Midbrain (tissue), 1 donor: ENCODE results near the gene GHRH.
A peak's percentile ranks its signal among the peaks of the same experiment; 100 is the strongest.

Experiments used
- DNase-seq: peaks from one replicate; lab custom pipeline; 2025; lab: John Stamatoyannopoulos, UW

Gene GHRH, protein sequence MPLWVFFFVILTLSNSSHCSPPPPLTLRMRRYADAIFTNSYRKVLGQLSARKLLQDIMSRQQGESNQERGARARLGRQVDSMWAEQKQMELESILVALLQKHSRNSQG

DNA sequence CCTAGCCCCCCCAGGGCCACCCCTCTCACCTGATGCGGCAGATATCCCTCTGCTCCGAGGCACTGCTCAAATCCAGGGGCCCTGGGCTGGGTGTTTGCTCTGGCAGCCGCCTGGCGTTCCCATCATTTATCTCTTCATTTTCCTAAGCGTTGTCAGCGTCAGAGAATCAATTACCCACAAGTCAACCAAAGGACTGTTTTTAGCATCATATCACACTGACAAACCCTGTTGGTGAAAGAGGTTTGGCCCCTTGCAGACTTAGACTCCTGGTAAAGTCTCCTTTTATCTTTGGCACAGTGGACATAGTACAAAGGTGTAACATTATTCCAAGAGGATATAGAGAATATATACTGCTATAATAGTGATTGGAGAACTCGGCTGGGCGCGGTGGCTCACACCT is at the start of gene GHRH:
TSS of gene GHRH (minus strand) at position 101 of the 400 bp plus-strand sequence. CDS start 4,925 bp downstream, outside the sequence.
- no peak for DNase-seq

DNA sequence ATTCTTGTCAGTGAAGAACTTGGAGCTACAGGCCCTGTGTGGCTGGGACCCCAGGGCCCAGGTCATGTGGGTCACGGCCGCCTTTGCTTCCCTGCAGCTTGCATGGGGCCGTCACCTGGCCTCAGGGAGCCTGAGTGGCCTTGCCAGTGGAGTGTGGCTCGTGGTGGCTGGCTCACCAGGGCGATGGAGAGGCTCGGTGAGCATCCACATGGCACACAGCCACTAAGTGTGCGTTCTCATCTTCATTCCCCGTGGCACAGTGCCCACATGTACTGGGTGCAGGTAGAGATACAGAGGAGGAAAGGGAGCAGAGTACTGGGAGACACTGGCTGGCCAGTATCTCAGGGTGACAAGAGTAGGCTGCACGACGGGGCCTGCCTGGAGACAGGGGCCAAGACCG is 49.3 kb upstream of the GHRH start:
- DNase-seq: no peak

DNA sequence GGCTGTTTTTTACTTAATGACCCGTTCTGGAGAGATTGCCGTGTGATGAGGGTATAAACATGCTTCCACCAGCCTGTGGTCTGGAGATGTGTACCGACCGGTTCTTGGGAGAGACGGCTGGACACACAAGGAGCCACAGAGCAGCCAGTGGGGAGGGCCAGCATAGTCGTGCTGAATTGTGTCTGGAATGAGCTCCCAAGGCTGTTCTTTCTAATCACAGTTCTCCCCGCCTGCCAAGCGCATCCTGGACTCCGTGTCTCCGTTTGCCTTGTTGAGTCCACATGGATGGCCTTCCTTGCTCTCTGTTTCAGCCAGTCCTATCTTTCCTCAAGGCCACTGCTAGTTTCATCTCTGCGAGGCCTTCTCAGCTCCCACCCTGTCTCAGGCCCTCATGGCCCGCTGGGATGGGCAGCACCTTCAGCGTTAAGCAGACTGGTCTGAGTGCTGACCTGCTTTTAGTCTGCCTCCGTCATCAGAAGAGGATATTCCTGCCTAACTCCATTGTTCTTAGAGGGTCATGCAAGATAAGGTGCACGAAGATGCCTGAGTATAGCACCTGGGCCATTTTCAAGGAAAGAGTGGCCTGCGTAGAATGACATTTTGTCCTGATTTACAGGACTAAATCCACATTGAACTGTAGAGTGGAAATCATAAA is 48.4 kb upstream of the GHRH start:
- no peak for DNase-seq

DNA sequence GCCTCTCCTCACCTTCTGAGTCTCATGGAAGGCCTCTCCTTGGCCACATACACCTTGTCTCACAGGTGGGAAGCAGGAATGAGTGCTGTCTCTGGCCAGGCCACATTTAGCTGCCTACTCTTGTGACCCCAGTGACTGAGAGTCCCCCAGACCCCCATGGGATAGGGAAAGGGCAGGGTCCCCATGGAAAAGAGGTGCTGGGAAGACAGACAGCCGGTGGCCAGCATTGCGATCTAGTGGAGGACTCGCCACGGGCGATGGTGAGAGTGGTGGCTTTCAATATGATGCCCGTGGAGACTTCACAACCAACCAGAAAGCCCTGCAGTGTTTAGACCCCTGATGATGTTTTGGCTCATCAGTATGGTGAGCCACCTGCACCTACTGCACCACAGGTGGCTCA is 47.7 kb upstream of the GHRH start:
- DNase-seq: no peak

DNA sequence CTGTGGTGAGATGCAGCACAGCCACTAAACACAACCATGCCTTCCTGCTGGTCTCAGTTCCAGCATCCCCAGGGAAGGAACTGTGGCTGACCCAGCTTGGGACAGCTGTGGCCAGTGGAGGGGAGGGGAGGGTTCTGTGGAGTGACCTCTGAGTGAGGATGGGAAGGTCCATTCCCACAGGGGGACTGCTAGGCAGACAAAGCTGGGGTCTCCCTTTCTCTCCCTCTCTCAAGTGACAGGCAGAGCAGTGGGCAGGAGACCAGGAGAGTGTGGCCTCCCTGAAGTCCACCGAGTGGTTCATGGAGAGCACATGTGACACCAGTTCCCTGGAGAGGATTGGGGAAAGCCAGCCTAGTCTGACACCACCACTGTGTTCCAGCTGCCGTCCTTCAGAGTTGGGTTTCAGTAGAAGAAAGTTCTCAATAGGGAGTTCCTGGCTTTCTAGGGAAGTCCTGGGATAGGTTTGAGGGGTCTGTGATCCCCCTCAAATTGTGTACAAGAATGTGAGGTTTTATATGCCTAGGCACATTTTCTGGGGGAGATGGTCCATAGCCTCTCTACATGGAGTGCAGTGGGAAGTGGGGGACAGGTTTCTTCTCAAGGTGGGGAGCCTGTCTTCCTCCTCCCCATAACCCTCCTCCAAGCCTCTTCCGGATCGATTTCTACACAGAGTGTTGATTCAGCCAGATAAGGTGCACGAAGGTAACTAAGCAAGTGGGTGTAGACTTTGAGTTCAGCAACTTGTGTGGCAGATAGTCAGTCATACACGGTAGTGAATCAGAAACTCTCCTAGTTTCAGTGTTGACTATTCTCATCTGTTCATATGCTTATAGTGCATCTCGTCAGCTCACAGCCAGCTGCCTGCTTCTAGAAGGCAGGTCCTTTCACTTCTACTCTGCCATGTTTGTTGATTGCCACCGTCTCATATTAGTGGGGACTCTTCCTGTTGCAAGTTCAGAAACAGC is 46.8 kb upstream of the GHRH start:
- DNase-seq: no peak

- DNase-seq: no peak
These were observed 44.2 kb upstream of the GHRH start for GRCh38 chr20:37305839-37306238.

- DNase-seq: no peak
These were observed 43.5 kb upstream of the GHRH start for GRCh38 chr20:37305079-37305478.

- DNase-seq: no peak
These were observed 42.0 kb upstream of the GHRH start for GRCh38 chr20:37303637-37304036.

DNA sequence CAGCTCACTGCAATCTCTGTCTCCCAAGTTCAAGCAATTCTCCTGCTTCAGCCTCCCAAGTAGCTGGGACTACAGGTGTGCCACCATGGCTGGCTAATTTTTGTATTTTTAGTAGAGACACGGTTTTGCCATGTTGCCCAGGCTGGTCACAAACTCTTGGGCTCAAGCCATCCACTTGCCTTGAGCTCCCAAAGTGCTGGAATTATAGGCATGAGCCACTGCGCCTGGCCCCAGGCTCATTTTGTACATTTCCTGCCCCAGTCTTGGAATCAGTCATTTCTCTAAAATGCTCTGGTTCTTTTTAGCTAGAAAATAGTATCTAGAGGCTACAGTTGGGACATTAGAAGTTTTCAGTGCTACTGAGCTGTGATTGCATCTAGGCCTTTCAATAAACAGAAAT is 41.4 kb upstream of the GHRH start:
- DNase-seq: no peak

GRCh38 chr20:37301558-37301957 is 39.9 kb upstream of the GHRH start:
- no peak for DNase-seq

DNA sequence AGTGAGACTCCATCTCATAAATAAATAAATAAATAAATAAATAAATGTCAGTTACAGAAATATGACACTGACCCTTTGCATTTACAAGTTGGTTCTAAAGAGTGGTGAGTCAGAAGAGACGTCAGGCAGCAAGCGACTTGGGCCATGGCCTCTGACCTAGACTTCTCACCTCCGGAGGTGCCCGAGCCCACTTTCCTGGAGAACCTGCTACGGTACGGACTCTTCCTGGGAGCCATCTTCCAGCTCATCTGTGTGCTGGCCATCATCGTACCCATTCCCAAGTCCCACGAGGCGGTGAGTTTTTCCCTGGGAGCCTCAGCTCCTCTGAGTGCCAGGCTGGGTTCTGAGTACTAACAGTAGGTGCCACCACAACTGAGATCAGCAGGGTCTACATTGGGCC is 39.5 kb upstream of the GHRH start:
- no peak for DNase-seq

DNA sequence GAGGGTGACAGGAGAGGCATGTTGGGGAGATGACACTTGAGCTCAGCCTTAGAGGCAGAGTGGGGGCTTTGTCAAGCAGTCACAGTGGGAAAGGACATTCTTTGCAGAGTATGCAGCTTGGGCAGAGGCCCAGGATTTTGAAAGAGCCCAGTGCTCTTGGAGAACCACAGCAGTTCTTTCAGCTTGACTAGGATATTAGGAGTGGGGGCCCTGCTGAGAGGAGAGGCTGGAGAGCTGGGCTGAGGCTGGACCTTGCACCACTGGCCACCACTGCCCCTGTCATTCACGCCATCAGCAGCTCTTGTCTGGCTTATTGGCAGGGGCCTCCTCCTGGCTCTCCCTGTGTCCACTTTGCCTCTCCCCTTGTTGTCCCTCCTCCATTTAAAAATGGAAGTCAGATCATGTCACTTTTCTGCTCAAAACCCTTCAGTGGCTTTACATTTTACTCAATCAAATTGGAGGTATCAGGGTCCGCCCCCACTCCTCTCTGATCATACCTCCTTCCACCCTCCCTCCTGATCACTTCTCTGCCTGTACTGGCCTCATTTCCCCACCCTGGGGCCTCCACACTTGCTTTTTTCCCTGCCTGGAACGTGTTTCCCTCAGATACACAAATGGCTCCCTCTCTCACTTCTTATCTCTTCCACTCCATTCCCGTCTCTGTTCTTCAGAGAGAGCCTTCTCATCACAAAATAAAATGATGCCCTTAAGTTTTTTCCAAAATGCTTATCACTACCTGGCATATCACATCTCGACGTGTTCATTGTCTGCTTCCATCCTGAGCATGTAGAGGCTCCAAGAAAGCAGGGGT is 38.3 kb upstream of the GHRH start:
- peak; percentile 26 for DNase-seq

GRCh38 chr20:37298190-37298939 is 36.8 kb upstream of the GHRH start:
- DNase-seq: no peak

GRCh38 chr20:37297066-37297736 is 35.6 kb upstream of the GHRH start:
- no peak for DNase-seq

- no peak for DNase-seq
These were observed 34.8 kb upstream of the GHRH start for GRCh38 chr20:37296371-37296770.

- no peak for DNase-seq
These were observed 34.0 kb upstream of the GHRH start for GRCh38 chr20:37295595-37295994.

DNA sequence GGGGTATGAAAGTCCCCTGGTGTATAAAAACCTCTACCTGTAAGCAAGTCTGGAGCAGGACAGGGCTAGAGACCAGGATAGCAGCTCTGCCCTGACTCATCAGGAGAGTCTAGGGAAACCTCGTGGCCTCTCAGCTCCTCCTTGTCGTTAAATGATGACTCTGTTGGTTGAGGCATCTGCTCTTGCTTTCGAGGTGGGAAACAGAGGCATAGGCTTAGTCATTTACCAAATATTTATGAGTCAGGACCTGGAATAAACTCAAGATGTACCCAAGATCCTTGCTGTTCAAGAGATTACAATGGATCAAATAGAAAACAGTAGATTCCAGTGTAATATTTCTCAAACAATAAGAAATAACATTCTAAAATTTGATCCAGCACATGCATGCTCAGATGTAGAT is 33.4 kb upstream of the GHRH start:
- DNase-seq: no peak

DNA sequence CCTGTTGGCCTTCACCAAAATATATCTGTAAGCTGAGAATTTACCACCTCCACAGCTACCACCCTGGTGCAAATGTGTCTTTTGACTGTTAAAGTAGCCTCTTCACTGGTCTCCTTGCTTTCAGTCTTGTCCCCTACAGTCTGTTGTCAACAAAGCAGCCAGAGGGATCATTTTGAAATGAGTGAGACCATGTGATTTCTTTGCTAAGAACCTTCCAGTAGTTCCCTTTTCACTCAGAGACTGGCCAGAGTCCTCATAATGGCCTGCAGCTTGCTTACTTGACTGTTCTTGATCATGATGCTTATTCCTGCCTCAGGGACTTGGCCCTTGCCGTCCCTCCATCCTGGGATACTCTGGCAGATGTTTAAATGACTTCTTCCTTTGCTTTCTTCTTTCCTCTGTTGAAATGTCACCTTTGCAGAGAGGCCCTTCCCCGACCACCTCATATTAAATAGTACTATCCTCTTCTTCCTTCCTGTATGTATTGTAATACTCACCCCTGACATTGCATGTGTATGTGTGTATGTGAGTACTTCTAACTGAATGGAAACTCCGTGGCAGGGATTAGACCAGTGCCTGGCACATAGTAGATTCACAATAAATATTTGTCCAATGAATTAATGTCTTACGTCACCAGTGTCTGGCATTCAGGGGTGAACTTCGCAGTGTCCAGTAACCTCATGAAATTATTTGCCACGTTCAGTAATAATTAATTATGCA is 32.8 kb upstream of the GHRH start:
- peak; percentile 43 for DNase-seq

GRCh38 chr20:37293301-37293943 is 31.8 kb upstream of the GHRH start:
- DNase-seq: no peak

GRCh38 chr20:37291724-37292126 is 30.1 kb upstream of the GHRH start:
- DNase-seq: no peak
